Renal cortex interstitium (tissue), 15 donors: ENCODE data around the gene PPME1. TPM values are rescaled to one million over a fixed set of nuclear protein-coding genes. Genes with fewer than 3 reads are reported as not detected.
"Not testable (repeated sequence)": the region's sequence is repeated elsewhere in the genome, so short reads cannot be mapped to it uniquely, and the experiment has no call there.

Experiments used
- DNase-seq, 11 donors: peaks; one replicate each; pipeline ENCODE4 v3.0.0-alpha.2; 2013; ENCODE audit warnings: low read depth in 9 of 11, low spot score in 4 of 11; ENCODE audit errors: extremely low read depth in 1 of 11
- long read RNA-seq, 16 experiments: transcript quantifications; one replicate each; lab custom pipeline, GENCODE V29; 2026
- polyA plus RNA-seq, 3 donors: library from polyadenylated mRNA; unstranded; fragments of 120-200 nt; gene quantifications; one replicate each; pipeline ENCODE4 v1.2.1, GENCODE V29; 2013; ENCODE audit not compliant: insufficient read length in 3 of 3

The PPME1 gene
- polyA plus RNA-seq = 10 to 100 TPM; 38.3 to 41.5 (median 40.9) TPM
- long read RNA-seq, donor 1, partial matches to known transcripts = 0 of 3 reads
- long read RNA-seq, donor 1, other reads (novel, unspliced or antisense) = 0 of 3 reads
- long read RNA-seq, donor 2, partial matches to known transcripts = 0 of 3 reads
- long read RNA-seq, donor 2, other reads (novel, unspliced or antisense) = 0 of 3 reads
- long read RNA-seq, donor 3, partial matches to known transcripts = 0 of 3 reads
- long read RNA-seq, donor 3, other reads (novel, unspliced or antisense) = 0 of 3 reads
- long read RNA-seq, donor 4, partial matches to known transcripts = 0 of 4 reads
- long read RNA-seq, donor 4, other reads (novel, unspliced or antisense) = 0 of 4 reads
- long read RNA-seq, donor 5 = 0 reads
- long read RNA-seq, donor 6, partial matches to known transcripts = 0 of 5 reads
- long read RNA-seq, donor 6, other reads (novel, unspliced or antisense) = 0 of 5 reads
- long read RNA-seq, donor 7, transcript PPME1-201 (14 exons, 2,677 nt) = major isoform, 8 of 8 reads
- long read RNA-seq, donor 7, partial matches to known transcripts = 0 of 8 reads
- long read RNA-seq, donor 7, other reads (novel, unspliced or antisense) = 0 of 8 reads
- long read RNA-seq, donor 8, full-length matches to known transcripts = 13 of 35 reads
- long read RNA-seq, donor 8, partial matches to known transcripts = 22 of 35 reads
- long read RNA-seq, donor 8, other reads (novel, unspliced or antisense) = 0 of 35 reads
- long read RNA-seq, donor 9, partial matches to known transcripts = 0 of 2 reads
- long read RNA-seq, donor 9, other reads (novel, unspliced or antisense) = 0 of 2 reads
- long read RNA-seq, donor 10, transcript PPME1-201 (14 exons, 2,677 nt) = major isoform, 9 of 11 reads
- long read RNA-seq, donor 10, partial matches to known transcripts = 0 of 11 reads
- long read RNA-seq, donor 10, other reads (novel, unspliced or antisense) = 0 of 11 reads
- long read RNA-seq, donor 11, transcript PPME1-201 (14 exons, 2,677 nt) = major isoform, 7 of 7 reads
- long read RNA-seq, donor 11, partial matches to known transcripts = 0 of 7 reads
- long read RNA-seq, donor 11, other reads (novel, unspliced or antisense) = 0 of 7 reads
- long read RNA-seq, donor 12, partial matches to known transcripts = 0 of 4 reads
- long read RNA-seq, donor 12, other reads (novel, unspliced or antisense) = 0 of 4 reads
- long read RNA-seq, donor 13 = 0 reads
- long read RNA-seq, donor 14, transcript PPME1-201 (14 exons, 2,677 nt) = major isoform, 6 of 6 reads
- long read RNA-seq, donor 14, partial matches to known transcripts = 0 of 6 reads
- long read RNA-seq, donor 14, other reads (novel, unspliced or antisense) = 0 of 6 reads
- long read RNA-seq, donor 15, partial matches to known transcripts = 0 of 1 reads
- long read RNA-seq, donor 15, other reads (novel, unspliced or antisense) = 0 of 1 reads
- long read RNA-seq, donor 16, transcript PPME1-201 (14 exons, 2,677 nt) = major isoform, 25 of 45 reads
- long read RNA-seq, donor 16, partial matches to known transcripts = 17 of 45 reads
- long read RNA-seq, donor 16, other reads (novel, unspliced or antisense) = 0 of 45 reads

- DNase-seq = peak; percentile 95 to 100 (median 99)
These were observed at the start of gene PPME1, which contains the start of gene C2CD3 for GRCh38 chr11:74170694-74171629. Gene PPME1, plus strand, starts transcription at chr11:74171289. Its CDS starts 133 bp downstream, at chr11:74171422. Gene C2CD3, minus strand, starts transcription at chr11:74171002. Its CDS starts 210 bp downstream, at chr11:74170792.

- no peak for DNase-seq
These were observed 49.3 kb upstream of the PPME1 start for GRCh38 chr11:74121804-74122203.

- DNase-seq = no peak
These were observed 48.1 kb upstream of the PPME1 start for GRCh38 chr11:74123008-74123448.

GRCh38 chr11:74129121-74129520, 42.0 kb upstream of the PPME1 start:
- not testable (repeated sequence) for DNase-seq

- no peak for DNase-seq
These were observed 38.3 kb upstream of the PPME1 start for GRCh38 chr11:74132833-74133232.

GRCh38 chr11:74133436-74133835, 37.7 kb upstream of the PPME1 start:
- no peak for DNase-seq

GRCh38 chr11:74134661-74135060, 36.4 kb upstream of the PPME1 start:
- DNase-seq = no peak

GRCh38 chr11:74135127-74135840, 35.8 kb upstream of the PPME1 start:
- no peak for DNase-seq

GRCh38 chr11:74138021-74138420, 33.1 kb upstream of the PPME1 start:
- no peak for DNase-seq

GRCh38 chr11:74138572-74138971, 32.5 kb upstream of the PPME1 start:
- DNase-seq = peak in 2 of 11 donors; percentile 6 to 7

GRCh38 chr11:74139151-74139918, 31.8 kb upstream of the PPME1 start:
- no peak for DNase-seq

GRCh38 chr11:74139919-74140431, 31.1 kb upstream of the PPME1 start:
- not testable (repeated sequence) for DNase-seq

GRCh38 chr11:74141241-74141695, 29.8 kb upstream of the PPME1 start:
- DNase-seq = no peak

- no peak for DNase-seq
These were observed 29.2 kb upstream of the PPME1 start for GRCh38 chr11:74141908-74142307.

GRCh38 chr11:74142624-74143023, 28.5 kb upstream of the PPME1 start:
- DNase-seq = no peak

GRCh38 chr11:74144592-74144991, 26.5 kb upstream of the PPME1 start:
- no peak for DNase-seq
